Glomerular visceral epithelial cell (primary cell): Measurements from ENCODE around the gene SLC6A6.
"Not testable (repeated sequence)": the region's sequence is repeated elsewhere in the genome, so short reads cannot be mapped to it uniquely, and the experiment has no call there.

Experiments used
- DNase-seq: peaks from one replicate; pipeline ENCODE4 v3.0.0-alpha.2; 2016; ENCODE audit errors: extremely low spot score

The SLC6A6 gene

GRCh38 chr3:14507757-14508504 is 105.5 kb downstream of the SLC6A6 start:
- DNase-seq, result no peak

- DNase-seq, result no peak
Observed at GRCh38 chr3:14508505-14508819, 106.1 kb downstream of the SLC6A6 start.

DNA sequence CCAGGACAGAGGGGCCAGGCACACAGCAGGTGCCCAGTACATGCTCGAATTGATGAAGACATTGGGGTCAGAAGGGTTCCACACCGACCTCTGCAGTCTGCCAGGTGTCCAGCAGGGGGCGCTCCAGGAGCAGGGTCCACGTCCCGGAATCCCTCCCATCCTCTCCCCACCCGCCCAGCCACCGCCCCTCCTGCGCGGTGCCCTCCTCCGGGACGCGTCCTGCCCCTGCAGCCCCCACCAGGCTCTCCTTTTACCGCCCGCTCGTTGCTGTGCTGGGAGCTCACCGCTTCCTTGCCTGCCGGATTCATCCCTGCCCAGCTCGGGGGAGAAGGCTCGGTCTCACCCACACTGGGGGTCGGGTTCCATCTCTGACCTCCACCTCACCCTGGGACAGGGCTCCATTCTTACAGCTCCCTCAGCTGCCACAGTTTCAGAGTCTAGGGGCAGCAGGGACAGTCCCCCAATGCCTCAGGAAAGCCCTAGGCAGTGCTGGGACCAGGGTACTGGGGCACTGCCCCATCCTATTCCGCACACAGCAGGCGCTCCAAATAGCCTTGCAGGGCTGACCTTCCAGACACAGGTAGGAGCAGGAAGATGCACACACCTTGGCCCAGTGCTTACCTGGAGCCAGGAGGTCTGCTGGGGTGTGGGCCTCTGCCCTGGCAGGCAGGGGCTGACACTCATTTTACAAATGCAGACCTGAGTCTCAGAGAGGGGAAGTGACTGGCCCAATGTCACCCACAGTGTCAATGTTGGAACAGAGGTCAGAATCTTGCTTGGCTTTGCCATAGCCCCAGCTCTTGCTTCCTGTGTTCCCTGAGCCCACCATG is 106.8 kb downstream of the SLC6A6 start:
- peak; percentile 51 for DNase-seq

DNA sequence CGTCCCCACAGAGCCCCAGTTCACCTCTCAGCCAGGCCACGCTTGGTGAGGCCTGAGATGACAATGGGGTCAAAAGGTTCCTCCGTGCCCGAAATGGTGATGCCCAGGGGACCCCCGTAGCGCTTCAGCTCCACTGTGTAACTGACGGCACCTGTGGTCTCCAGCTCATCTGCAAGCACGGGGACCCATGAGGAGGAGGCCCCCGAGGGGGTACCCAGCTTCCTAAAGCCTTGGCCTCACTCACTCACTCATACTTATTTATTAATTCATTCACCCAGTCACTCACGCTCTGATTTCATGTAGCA is 107.3 kb downstream of the SLC6A6 start:
- no peak for DNase-seq

DNA sequence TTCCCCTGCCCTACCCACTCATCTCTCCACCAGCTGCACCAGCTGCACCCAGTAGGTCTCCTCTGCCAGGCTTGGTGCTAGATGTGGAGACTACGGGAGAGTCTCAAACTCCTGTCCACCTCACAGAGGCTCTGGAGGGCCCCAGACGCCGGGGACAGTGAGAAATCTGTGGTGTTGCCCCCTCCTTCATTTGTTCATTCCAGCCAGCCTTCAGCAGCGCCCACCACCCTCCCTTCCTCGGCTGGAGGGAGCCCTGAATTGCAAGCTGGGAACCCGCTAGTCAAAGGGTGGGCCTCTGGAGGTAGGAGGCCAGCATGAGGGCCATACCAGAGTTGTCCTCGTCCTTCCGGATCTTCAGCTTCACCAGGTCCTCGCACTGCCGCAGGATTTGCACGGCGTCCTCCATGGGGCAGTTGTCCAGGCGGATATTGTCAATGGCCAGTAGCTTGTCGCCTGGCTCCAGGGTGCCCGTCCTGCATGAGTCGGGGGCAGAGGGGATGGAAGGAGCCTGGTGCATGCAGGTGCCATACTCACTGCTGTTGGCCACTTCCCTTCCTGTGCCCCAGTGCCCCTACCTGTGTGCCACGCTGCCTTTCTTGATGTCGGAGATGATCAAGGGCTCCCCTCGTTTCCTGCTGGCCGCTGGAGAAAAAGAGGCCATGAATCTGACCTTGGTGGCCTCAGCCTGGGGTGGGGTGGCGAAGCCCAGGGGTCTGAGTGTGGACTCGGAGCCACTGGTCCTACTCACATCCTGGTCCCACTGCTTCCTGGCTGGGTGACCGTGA is 108.6 kb downstream of the SLC6A6 start:
- DNase-seq, result no peak

GRCh38 chr3:14511623-14512280 is 109.3 kb downstream of the SLC6A6 start:
- no peak for DNase-seq

GRCh38 chr3:14512281-14512941 is 110.0 kb downstream of the SLC6A6 start:
- DNase-seq, result no peak

DNA sequence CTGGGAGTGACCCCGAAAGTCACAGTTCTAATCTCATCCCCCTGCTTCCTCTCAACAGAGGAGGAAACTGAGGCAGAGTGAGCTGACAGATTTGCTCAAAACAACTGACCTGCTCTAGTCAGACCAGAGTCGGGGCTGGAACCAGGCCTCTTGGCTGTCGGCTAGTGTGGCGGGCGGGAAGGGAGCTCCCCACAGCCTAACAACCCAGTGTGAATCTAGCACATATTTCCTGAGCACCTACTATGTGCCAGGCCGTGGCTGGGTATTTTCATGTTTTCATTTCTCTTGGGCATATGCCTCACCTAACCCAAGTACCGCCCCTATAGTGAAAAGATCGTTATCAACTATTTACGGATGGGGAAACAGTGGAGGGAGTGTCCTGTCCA is 110.5 kb downstream of the SLC6A6 start:
- DNase-seq, result no peak

DNA sequence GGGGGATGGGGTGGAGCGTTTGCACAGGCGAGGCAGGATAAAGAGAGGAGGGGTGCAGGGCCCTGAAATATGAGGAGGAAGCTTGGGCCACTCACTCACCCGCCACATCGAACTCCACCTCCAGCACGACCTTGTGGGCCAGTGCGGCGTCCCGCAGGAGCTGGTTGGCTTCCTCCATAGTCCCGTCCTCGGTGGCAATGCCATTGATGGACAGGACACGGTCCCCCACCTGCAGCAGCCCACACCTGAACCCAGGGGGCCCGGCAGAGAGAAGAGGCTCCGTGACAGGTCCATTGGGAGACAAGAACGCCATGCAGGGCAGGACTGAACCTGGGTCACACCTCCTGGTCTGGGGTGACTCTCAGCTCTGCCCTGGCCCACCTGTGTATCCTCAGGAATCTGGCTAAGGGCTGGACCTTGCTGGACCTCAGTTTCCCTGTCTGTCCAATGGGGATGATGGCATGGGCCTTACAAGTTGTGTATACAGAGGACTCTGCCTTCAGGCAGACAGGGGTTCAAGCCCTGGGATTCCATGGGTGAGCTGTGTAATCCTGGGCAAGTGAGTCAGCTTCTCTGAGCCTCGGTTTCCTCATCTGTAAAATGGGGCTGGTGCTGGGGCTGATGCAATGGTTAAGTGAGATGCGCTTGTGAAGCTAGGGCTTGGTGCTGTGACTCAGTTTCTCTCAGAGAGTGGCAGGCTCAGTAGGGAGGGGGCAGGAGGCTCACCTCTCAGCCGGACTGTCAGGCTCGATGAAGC is 111.3 kb downstream of the SLC6A6 start:
- DNase-seq, result no peak

GRCh38 chr3:14514323-14514720 is 111.9 kb downstream of the SLC6A6 start:
- no peak for DNase-seq

GRCh38 chr3:14515526-14515925 is 113.1 kb downstream of the SLC6A6 start:
- DNase-seq, result not testable (repeated sequence)

DNA sequence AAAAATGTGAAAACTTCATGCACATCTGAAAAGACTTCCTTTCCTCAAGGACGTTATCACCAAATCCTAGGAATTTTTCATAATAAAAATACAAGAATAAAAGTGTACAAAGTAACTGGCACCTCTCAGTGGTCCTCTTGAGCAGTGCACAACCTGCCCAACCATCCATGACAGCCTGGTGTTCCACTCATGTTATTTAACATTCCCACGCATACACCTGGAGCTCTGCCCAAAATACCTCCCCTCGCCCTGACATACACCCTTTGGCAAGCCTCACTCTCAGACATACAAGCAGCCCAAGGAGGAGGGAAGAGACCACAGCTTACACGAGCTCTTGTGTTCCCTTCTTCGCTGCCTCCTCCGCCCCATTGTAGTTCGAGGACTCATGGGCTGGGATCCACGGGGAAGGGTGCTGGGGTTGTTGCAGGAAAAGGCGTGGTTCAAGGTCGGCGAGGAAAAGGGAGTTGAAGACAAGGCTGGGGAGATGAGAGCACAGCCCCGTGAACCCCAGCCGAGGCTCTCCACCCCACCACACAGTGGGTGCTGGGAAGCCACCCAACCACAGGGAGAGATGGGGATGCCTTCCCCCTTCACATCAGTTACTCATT is 114.4 kb downstream of the SLC6A6 start:
- DNase-seq, result no peak

DNA sequence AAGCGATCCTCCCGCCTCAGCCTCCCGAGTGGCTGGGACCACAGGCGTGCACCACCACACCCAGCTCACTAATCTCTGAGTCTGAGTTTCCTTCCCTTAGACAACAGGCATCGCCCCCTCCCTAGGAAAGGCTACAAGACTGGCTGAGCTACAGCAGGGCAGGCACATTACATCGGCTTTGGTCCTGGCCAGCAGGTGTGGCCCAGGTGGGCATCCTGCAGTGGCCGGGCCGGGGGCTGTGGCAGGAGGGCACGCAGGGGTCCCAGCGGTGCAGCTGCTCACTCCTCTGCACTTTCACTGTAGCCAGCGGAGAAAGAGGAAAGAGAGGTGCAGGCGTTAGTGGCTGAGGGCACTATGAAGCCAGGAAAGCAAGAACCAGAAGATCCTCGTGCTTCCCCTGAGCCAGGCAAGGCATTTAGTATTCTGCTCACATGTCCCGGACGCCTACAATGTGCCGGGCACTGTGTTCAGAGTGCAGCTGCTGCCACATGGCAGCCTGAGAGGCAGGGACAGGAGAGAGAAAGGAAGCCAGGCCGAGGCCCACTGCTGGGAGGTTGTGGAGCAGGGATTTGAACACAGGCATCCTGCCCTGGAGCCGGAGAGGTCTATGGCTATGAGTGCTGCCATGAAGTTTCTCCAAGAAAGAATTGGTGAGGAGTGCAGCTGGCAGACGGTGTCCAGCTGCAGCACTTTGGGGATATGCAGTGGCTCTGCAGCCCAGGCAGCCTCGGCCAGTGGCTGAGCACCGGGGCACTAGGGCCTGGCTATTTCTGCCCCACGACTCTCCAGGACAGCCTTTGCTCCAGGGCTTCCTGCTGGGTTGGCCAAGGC is 115.4 kb downstream of the SLC6A6 start:
- DNase-seq, result no peak

- no peak for DNase-seq
Observed at GRCh38 chr3:14518432-14518802, 116.0 kb downstream of the SLC6A6 start.

GRCh38 chr3:14518893-14519292 is 116.5 kb downstream of the SLC6A6 start:
- no peak for DNase-seq

DNA sequence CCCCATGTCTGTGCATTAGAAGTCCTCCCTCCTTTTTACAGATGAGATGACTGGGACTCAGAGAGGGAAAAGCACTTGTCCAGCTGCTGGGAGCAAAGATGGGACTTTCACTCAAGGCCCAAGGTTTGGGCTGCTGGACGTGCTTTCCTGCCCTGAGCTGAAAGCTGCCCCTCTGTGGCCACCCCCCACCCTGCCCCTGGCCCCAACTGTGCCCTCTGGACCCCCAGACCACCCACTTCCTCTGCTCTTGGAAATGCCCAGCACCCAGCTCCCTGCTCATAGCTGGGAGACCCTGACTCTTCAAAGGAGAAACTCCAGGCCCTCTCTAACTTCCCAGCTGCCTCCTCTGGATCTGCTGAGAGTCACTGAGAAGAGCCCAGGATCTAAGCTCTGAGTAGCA is 117.0 kb downstream of the SLC6A6 start:
- no peak for DNase-seq

DNA sequence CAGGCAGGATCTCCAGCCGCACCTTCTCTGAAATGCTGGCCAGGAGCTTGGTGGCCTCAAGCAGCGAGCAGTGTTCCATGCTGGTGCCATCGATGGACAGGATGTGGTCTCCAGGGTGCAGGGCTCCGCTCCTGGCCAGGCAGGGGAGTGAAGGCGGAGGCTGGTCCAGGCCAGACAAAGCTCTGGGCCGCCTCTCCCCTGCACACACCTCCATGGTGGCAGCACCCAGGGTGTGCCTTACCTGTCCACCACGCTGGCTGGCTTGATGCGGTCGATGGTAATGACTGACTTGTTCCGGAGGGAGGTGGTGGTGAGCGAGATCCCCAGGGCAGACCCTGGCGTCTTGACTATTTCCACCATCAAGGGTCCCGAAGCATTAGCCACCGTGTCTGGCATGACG is 117.7 kb downstream of the SLC6A6 start:
- DNase-seq, result no peak

DNA sequence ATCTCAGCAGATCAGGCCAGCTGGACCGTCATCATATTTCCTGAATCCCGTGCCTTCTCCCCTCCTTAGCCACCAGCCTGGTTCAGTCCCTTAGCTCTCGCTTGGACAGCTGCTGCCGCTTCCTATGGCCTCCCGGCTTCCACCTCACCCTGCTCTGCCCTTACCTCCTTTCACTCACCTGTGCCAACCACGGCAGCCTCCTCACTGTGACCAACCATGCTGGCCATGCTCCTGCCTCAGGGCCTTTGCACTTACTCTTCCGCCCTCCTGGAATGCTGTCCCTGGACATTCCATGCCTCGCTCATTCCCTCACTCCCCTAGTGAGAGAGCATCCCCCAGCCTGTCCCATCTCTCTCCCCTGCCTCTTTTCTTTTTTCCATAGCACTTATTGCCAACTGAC is 118.6 kb downstream of the SLC6A6 start:
- DNase-seq, result no peak

- no peak for DNase-seq
Observed at GRCh38 chr3:14521611-14522010, 119.2 kb downstream of the SLC6A6 start.
